H54 (cell line): ENCODE results near the gene GALNT14.

Experiments
- DNase-seq: peaks from one replicate; pipeline ENCODE4 v3.0.0; 2011; ENCODE audit warnings: low spot score, mixed read lengths; ENCODE audit not compliant: insufficient read length
- FAIRE-seq: peaks from 3 replicates; lab custom pipeline; 2011; peaks lifted over from hg19 to GRCh38; lab: Jason Lieb, UNC
- POLR2A ChIP-seq: IDR thresholded peaks from 2 replicates; pipeline ENCODE4 v1.6.1; 2011; ENCODE audit warnings: low read depth, mild to moderate bottlenecking, low read length

The GALNT14 gene

GRCh38 chr2:31018280-31018679 is 120.0 kb downstream of the GALNT14 start:
- no peak for FAIRE-seq
- no peak for TF ChIP-seq POLR2A
- DNase-seq: no peak

- TF ChIP-seq POLR2A: no peak
- FAIRE-seq (no peak), DNase-seq (no peak)
Observed at GRCh38 chr2:31016648-31017047, 121.6 kb downstream of the GALNT14 start.

- no peak for FAIRE-seq
- TF ChIP-seq POLR2A: no peak
- no peak for DNase-seq
Observed at GRCh38 chr2:31014516-31014915, 123.7 kb downstream of the GALNT14 start.

GRCh38 chr2:31013301-31013700 is 124.9 kb downstream of the GALNT14 start:
- FAIRE-seq (no peak), DNase-seq (no peak)
- TF ChIP-seq POLR2A: no peak

- no peak for FAIRE-seq
- no peak for TF ChIP-seq POLR2A
- no peak for DNase-seq
Observed at GRCh38 chr2:31012406-31012805, 125.8 kb downstream of the GALNT14 start.

GRCh38 chr2:31011587-31011986 is 126.7 kb downstream of the GALNT14 start:
- no peak for FAIRE-seq
- no peak for TF ChIP-seq POLR2A
- DNase-seq: no peak

GRCh38 chr2:31008561-31009114 is 129.6 kb downstream of the GALNT14 start:
- FAIRE-seq (no peak), DNase-seq (no peak)
- TF ChIP-seq POLR2A: no peak

- TF ChIP-seq POLR2A: no peak
- FAIRE-seq: no peak
- DNase-seq: no peak
Observed at GRCh38 chr2:31004257-31004656, 134.0 kb downstream of the GALNT14 start.

- DNase-seq (no peak), FAIRE-seq (no peak)
- TF ChIP-seq POLR2A: no peak
Observed at GRCh38 chr2:31003749-31004148, 134.5 kb downstream of the GALNT14 start.

GRCh38 chr2:31002537-31003150 is 135.6 kb downstream of the GALNT14 start:
- FAIRE-seq (no peak), DNase-seq (no peak)
- TF ChIP-seq POLR2A: no peak

- TF ChIP-seq POLR2A: no peak
- FAIRE-seq: no peak
- no peak for DNase-seq
Observed at GRCh38 chr2:31000970-31001369, 137.3 kb downstream of the GALNT14 start.

- DNase-seq (no peak), FAIRE-seq (no peak)
- no peak for TF ChIP-seq POLR2A
Observed at GRCh38 chr2:30998672-30999071, 139.6 kb downstream of the GALNT14 start.

- TF ChIP-seq POLR2A: no peak
- FAIRE-seq (no peak), DNase-seq (no peak)
Observed at GRCh38 chr2:30997979-30998378, 140.3 kb downstream of the GALNT14 start.

- no peak for TF ChIP-seq POLR2A
- DNase-seq (no peak), FAIRE-seq (no peak)
Observed at GRCh38 chr2:30994227-30995056, 143.8 kb downstream of the GALNT14 start.

GRCh38 chr2:30992781-30993180 is 145.5 kb downstream of the GALNT14 start:
- no peak for TF ChIP-seq POLR2A
- FAIRE-seq (no peak), DNase-seq (no peak)
